Parathyroid adenoma (tissue), 2 donors: ENCODE data around the gene CLCN1.

ENCODE experiments used
- H2AFZ ChIP-seq: fragments of 300-600 bp; sonication (generic); one replicate; pipeline ENCODE4 v1.7.0; 2017; ENCODE audit warnings: antibody characterized with exemption, mild to moderate bottlenecking
- H3K27ac ChIP-seq: fragments of 300-600 bp; sonication (generic); one replicate; pipeline ENCODE4 v1.7.0; 2017
- H3K27me3 ChIP-seq: fragments of 300-600 bp; sonication (generic); one replicate; pipeline ENCODE4 v1.7.0; 2017; ENCODE audit warnings: low read length; ENCODE audit not compliant: control insufficient read depth, insufficient read depth
- H3K36me3 ChIP-seq: fragments of 300-600 bp; sonication (generic); one replicate; pipeline ENCODE4 v1.7.0; 2017; ENCODE audit warnings: low read length; ENCODE audit not compliant: control insufficient read depth, insufficient read depth
- H3K4me1 ChIP-seq: fragments of 300-600 bp; sonication (generic); one replicate; pipeline ENCODE4 v1.7.0; 2017; ENCODE audit warnings: control low read depth
- H3K4me2 ChIP-seq: fragments of 300-600 bp; sonication (generic); one replicate; pipeline ENCODE4 v1.7.0; 2017; ENCODE audit warnings: low read length
- H3K4me3 ChIP-seq: fragments of 300-600 bp; sonication (generic); one replicate; pipeline ENCODE4 v1.7.0; 2017; ENCODE audit warnings: low read depth, low read length
- H3K79me2 ChIP-seq: fragments of 300-600 bp; sonication (generic); one replicate; pipeline ENCODE4 v1.7.0; 2017; ENCODE audit warnings: control low read depth
- H3K9ac ChIP-seq: fragments of 300-600 bp; sonication (generic); one replicate; pipeline ENCODE4 v1.7.0; 2017; ENCODE audit warnings: mild to moderate bottlenecking
- H3K9me3 ChIP-seq: fragments of 300-600 bp; sonication (generic); one replicate; pipeline ENCODE4 v1.7.0; 2017; ENCODE audit warnings: low read length; ENCODE audit not compliant: control insufficient read depth
- CTCF ChIP-seq: fragments of 300-600 bp; sonication (generic); IDR thresholded peaks from one replicate; pipeline ENCODE4 v1.7.0; 2017; ENCODE audit warnings: antibody characterized with exemption, mild to moderate bottlenecking
- donor health status: primary hyperparathyroidism.

The CLCN1 gene

GRCh38 chr7:143351574-143351973 is 35.7 kb downstream of the CLCN1 start:
- Histone ChIP-seq H3K36me3 (no peaks in the 10 kb centered on the region), H3K4me3 (no peak overlapping the region), H3K27me3 (no peaks in the 10 kb centered on the region), H3K79me2 (no peaks in the 10 kb centered on the region), H3K4me2 (no peak overlapping the region), H2AFZ (no peak overlapping the region), H3K27ac (no peak overlapping the region), H3K9me3 (no peaks in the 10 kb centered on the region), H3K4me1 (no peaks in the 10 kb centered on the region), H3K9ac (no peak overlapping the region)
- no peak for TF ChIP-seq CTCF

GRCh38 chr7:143352531-143353002 is 36.7 kb downstream of the CLCN1 start:
- Histone ChIP-seq H3K9ac (no peak overlapping the region), H3K4me2 (no peak overlapping the region), H3K79me2 (no peaks in the 10 kb centered on the region), H2AFZ (no peak overlapping the region), H3K4me3 (no peak overlapping the region), H3K27ac (no peak overlapping the region), H3K9me3 (no peaks in the 10 kb centered on the region), H3K36me3 (no peaks in the 10 kb centered on the region), H3K27me3 (no peaks in the 10 kb centered on the region), H3K4me1 (no peaks in the 10 kb centered on the region)
- TF ChIP-seq CTCF, result no peak

GRCh38 chr7:143354376-143354775 is 38.5 kb downstream of the CLCN1 start:
- Histone ChIP-seq H3K27ac (no peak overlapping the region), H3K79me2 (no peaks in the 10 kb centered on the region), H3K9me3 (no peaks in the 10 kb centered on the region), H3K4me3 (no peak overlapping the region), H2AFZ (no peak overlapping the region), H3K4me2 (no peak overlapping the region), H3K27me3 (no peaks in the 10 kb centered on the region), H3K4me1 (no peaks in the 10 kb centered on the region), H3K9ac (no peak overlapping the region), H3K36me3 (no peaks in the 10 kb centered on the region)
- no peak for TF ChIP-seq CTCF

- Histone ChIP-seq H3K4me1 (no peaks in the 10 kb centered on the region), H3K27ac (no peak overlapping the region), H3K79me2 (no peaks in the 10 kb centered on the region), H3K9me3 (no peaks in the 10 kb centered on the region), H3K9ac (no peak overlapping the region), H2AFZ (no peak overlapping the region), H3K4me3 (no peak overlapping the region), H3K4me2 (no peak overlapping the region), H3K36me3 (no peaks in the 10 kb centered on the region), H3K27me3 (no peaks in the 10 kb centered on the region)
- no peak for TF ChIP-seq CTCF
These were observed 39.1 kb downstream of the CLCN1 start for GRCh38 chr7:143354965-143355364.
